Ovary (tissue), 3 donors: Measurements from ENCODE around the gene INTU.

Source experiments
- POLR2A ChIP-seq: fragments of 450-650 bp; IDR thresholded peaks from one replicate; pipeline ENCODE4 v1.6.1; 2017; ENCODE audit warnings: antibody characterized with exemption, mild to moderate bottlenecking, moderate library complexity
- TF ChIP-seq, protein P1 (sequence below), 3 donors: fragments of 450-650 bp in 2 of 3; fragments of 200-600 bp in 1 of 3; IDR thresholded peaks; one replicate each; pipeline versions ENCODE4 v1.5.1 to v1.8.0; 2016 to 2022; ENCODE audit warnings: antibody characterized with exemption in 3 of 3, mild to moderate bottlenecking in 1 of 3
- donor health status: DM: no; HTN: no; CAD: no.

DNA sequence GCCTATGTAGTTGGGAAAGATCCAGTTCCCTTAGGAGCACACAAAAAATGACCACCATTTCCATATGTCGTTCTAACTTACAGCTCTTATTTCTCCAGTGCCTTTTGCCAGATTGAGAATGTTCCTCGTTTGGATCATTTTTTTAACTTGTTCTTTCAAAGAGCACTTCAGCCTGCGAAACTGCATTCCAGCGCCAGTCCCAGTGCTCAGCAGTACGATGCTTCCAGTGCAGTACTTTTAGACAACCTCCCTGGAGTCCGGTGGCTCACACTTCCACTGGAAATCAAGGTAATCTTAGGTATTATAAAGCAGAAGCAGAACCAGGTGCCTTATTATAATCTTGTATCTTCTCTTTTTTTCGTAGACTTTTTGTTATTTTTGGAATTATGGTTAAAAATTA is 54.8 kb downstream of the INTU start:
- TF ChIP-seq, protein P1, sequence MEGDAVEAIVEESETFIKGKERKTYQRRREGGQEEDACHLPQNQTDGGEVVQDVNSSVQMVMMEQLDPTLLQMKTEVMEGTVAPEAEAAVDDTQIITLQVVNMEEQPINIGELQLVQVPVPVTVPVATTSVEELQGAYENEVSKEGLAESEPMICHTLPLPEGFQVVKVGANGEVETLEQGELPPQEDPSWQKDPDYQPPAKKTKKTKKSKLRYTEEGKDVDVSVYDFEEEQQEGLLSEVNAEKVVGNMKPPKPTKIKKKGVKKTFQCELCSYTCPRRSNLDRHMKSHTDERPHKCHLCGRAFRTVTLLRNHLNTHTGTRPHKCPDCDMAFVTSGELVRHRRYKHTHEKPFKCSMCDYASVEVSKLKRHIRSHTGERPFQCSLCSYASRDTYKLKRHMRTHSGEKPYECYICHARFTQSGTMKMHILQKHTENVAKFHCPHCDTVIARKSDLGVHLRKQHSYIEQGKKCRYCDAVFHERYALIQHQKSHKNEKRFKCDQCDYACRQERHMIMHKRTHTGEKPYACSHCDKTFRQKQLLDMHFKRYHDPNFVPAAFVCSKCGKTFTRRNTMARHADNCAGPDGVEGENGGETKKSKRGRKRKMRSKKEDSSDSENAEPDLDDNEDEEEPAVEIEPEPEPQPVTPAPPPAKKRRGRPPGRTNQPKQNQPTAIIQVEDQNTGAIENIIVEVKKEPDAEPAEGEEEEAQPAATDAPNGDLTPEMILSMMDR (IDR thresholded peaks at IDR 0.05) = no peak
- TF ChIP-seq POLR2A = no peak
